Gastrocnemius medialis (tissue), 4 donors: ENCODE measurements around the gene PAX8. TPM values are rescaled to one million over a fixed set of nuclear protein-coding genes. Genes with fewer than 3 reads are reported as not detected.

Experiments used
- ATAC-seq, 2 donors: fragments of 150-250 bp; one replicate each; pipeline ENCODE4 v1.9.1; 2016
- DNase-seq, 2 donors: peaks; one replicate each; pipeline ENCODE4 v3.0.0-alpha.2; 2019
- H3K27ac ChIP-seq, 4 donors: fragments of 200-600 bp; sonication (generic); 1 replicate in 1 of 4; 2 replicates in 3 of 4; pipeline ENCODE4 v1.5.1; 2016 to 2018; ENCODE audit warnings: mild to moderate bottlenecking in 2 of 4, moderate library complexity in 1 of 4
- H3K27me3 ChIP-seq, 3 donors: fragments of 200-600 bp; sonication (generic) in 2 of 3; 1 replicate in 1 of 3; 2 replicates in 2 of 3; pipeline versions ENCODE4 v1.5.1 to v1.6.0; 2016 to 2019; ENCODE audit warnings: mild to moderate bottlenecking in 1 of 3, moderate library complexity in 1 of 3
- H3K36me3 ChIP-seq, 2 donors: fragments of 200-600 bp; sonication (generic) in 1 of 2; one replicate each; pipeline ENCODE4 v1.5.1; 2017 to 2018
- H3K4me1 ChIP-seq, 2 donors: fragments of 200-600 bp; sonication (generic) in 1 of 2; one replicate each; pipeline ENCODE4 v1.5.1; 2016 to 2017; ENCODE audit warnings: mild to moderate bottlenecking in 2 of 2
- H3K4me3 ChIP-seq, 4 donors: fragments of 200-600 bp; sonication (generic) in 3 of 4; 1 replicate in 1 of 4; 2 replicates in 3 of 4; pipeline ENCODE4 v1.5.1; 2016 to 2019; ENCODE audit warnings: mild to moderate bottlenecking in 2 of 4
- H3K9me3 ChIP-seq, 3 donors: fragments of 200-600 bp; sonication (generic) in 2 of 3; 1 replicate in 1 of 3; 2 replicates in 2 of 3; pipeline ENCODE4 v1.5.1; 2016 to 2019
- POLR2A ChIP-seq, 2 donors: fragments of 450-650 bp; IDR thresholded peaks; one replicate each; pipeline ENCODE4 v1.6.1; 2017; ENCODE audit warnings: antibody characterized with exemption in 2 of 2, mild to moderate bottlenecking in 2 of 2, moderate library complexity in 2 of 2
- in situ Hi-C, 4 donors: fragments of 200-750 bp; cut with MboI; loops; one replicate each; pipeline versions ENCODE4 v1.15.0 to v1.8.0; 2017; ENCODE audit warnings: low sequenced_read_pairs in 4 of 4
- intact Hi-C: fragments of 100-400 bp; cut with DNase I; formaldehyde crosslinking; loops from one replicate; pipeline ENCODE4 v1.15.1; 2023; ENCODE audit warnings: low total_unique reads
- total RNA-seq, 4 donors: library from RNA; depleted of rRNA; stranded (reverse); fragments of >200 nt; gene quantifications; one replicate each; pipeline versions ENCODE4 v1.1.0 to v1.2.3, GENCODE V29; 2016
- TF ChIP-seq, protein P1 (sequence below), 5 experiments: fragments of 450-650 bp in 3 of 5; fragments of 200-600 bp in 2 of 5; sonication (generic) in 2 of 5; IDR thresholded peaks in 4 of 5; conservative IDR thresholded peaks in 1 of 5; 1 replicate in 4 of 5; 2 replicates in 1 of 5; pipeline ENCODE4 v1.5.1; 2016 to 2019; ENCODE audit warnings: antibody characterized with exemption in 5 of 5, mild to moderate bottlenecking in 3 of 5, moderate library complexity in 3 of 5

The PAX8 gene
- total RNA-seq, 4 donors from 2014 or later, result 0.27 to 8.7 (median 2.1) TPM

DNA sequence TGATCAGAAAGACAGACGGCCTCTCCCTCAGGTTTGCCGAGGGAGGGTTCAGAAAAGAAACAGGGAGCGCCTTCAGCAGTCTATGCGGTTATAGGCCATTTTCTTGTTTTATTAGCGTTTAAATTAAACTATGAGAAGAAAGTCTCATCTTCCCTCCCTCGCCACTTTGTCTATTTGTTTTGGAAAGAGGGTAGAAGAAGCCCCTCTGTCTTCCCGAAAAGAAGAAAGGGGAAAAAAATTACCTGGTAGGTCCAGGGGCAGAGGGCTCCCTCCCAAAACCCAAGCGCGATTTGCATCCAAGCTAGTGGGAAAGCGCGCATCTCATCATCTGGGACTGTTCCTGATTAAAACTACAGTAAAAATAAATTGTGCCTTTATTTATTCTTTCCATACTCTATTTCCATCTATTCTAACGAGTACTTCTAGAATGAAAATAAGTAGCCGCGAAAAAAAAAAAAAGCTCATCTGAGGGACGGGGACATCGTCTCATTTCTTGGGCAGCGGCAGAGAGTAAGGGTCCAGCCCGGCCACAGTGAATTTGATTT is 2.4 kb downstream of the PAX8 start:
- intact Hi-C loops (no loop called here), in situ Hi-C loops (no loop called here)
- Histone ChIP-seq H3K4me1 (no peaks in the 10 kb centered on the region), H3K27ac (no peak overlapping the region), H3K9me3 (no peaks in the 10 kb centered on the region), H3K4me3 (no peak overlapping the region), H3K36me3 (no peaks in the 10 kb centered on the region), H3K27me3 (peaks cover 28 to 62% (median 55%) of the 10 kb centered on the region in 3 donors)
- DNase-seq (no peak), ATAC-seq (no peak)
- TF ChIP-seq POLR2A (IDR thresholded peaks at IDR 0.05), result no peak
- TF ChIP-seq, protein P1, sequence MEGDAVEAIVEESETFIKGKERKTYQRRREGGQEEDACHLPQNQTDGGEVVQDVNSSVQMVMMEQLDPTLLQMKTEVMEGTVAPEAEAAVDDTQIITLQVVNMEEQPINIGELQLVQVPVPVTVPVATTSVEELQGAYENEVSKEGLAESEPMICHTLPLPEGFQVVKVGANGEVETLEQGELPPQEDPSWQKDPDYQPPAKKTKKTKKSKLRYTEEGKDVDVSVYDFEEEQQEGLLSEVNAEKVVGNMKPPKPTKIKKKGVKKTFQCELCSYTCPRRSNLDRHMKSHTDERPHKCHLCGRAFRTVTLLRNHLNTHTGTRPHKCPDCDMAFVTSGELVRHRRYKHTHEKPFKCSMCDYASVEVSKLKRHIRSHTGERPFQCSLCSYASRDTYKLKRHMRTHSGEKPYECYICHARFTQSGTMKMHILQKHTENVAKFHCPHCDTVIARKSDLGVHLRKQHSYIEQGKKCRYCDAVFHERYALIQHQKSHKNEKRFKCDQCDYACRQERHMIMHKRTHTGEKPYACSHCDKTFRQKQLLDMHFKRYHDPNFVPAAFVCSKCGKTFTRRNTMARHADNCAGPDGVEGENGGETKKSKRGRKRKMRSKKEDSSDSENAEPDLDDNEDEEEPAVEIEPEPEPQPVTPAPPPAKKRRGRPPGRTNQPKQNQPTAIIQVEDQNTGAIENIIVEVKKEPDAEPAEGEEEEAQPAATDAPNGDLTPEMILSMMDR (IDR thresholded peaks at IDR 0.05 in 4 of 5, conservative IDR thresholded peaks at IDR 0.05 in 1 of 5), result no peak

- in situ Hi-C loops (no loop called here), intact Hi-C loops (no loop called here)
- H3K4me1 ChIP-seq, result no peaks in the 10 kb centered on the region
- H3K27me3 ChIP-seq, result peaks cover 28 to 66% (median 55%) of the 10 kb centered on the region in 3 donors
- H3K4me3 ChIP-seq, result no peak overlapping the region
- DNase-seq (no peak), ATAC-seq (no peak)
- H3K27ac ChIP-seq, result no peak overlapping the region
- H3K9me3 ChIP-seq, result no peaks in the 10 kb centered on the region
- TF ChIP-seq, protein P1 (IDR thresholded peaks at IDR 0.05 in 4 of 5, conservative IDR thresholded peaks at IDR 0.05 in 1 of 5), result no peak
- no peak for TF ChIP-seq POLR2A (IDR thresholded peaks at IDR 0.05)
- H3K36me3 ChIP-seq, result no peaks in the 10 kb centered on the region
These were observed 3.0 kb downstream of the PAX8 start for GRCh38 chr2:113275556-113276215.

GRCh38 chr2:113274432-113274831 is 4.3 kb downstream of the PAX8 start:
- peaks cover 28 to 69% (median 55%) of the 10 kb centered on the region in 3 donors for H3K27me3 ChIP-seq
- intact Hi-C loops, result no loop called here
- in situ Hi-C loops, result loop anchor here in 1 of 4 donors (25.0 kb wide), 1 partner anchor 88 kb away; no protein-coding TSS in a partner anchor
- H3K36me3 ChIP-seq, result no peaks in the 10 kb centered on the region
- TF ChIP-seq, protein P1 (IDR thresholded peaks at IDR 0.05 in 4 of 5, conservative IDR thresholded peaks at IDR 0.05 in 1 of 5), result no peak
- TF ChIP-seq POLR2A (IDR thresholded peaks at IDR 0.05), result no peak
- no peak for DNase-seq
- no peaks in the 10 kb centered on the region for H3K4me1 ChIP-seq
- H3K9me3 ChIP-seq, result no peaks in the 10 kb centered on the region
- no peak overlapping the region for H3K27ac ChIP-seq
- no peak overlapping the region for H3K4me3 ChIP-seq
- no peak for ATAC-seq

GRCh38 chr2:113273981-113274380 is 4.7 kb downstream of the PAX8 start:
- H3K4me3 ChIP-seq, result no peak overlapping the region
- H3K9me3 ChIP-seq, result no peaks in the 10 kb centered on the region
- in situ Hi-C loops (loop anchor here in 1 of 4 donors (25.0 kb wide), 1 partner anchor 88 kb away; no protein-coding TSS in a partner anchor), intact Hi-C loops (no loop called here)
- H3K27me3 ChIP-seq, result peaks cover 28 to 69% (median 55%) of the 10 kb centered on the region in 3 donors
- no peak overlapping the region for H3K27ac ChIP-seq
- H3K36me3 ChIP-seq, result no peaks in the 10 kb centered on the region
- ATAC-seq (no peak), DNase-seq (no peak)
- H3K4me1 ChIP-seq, result no peaks in the 10 kb centered on the region
- TF ChIP-seq, protein P1 (IDR thresholded peaks at IDR 0.05 in 4 of 5, conservative IDR thresholded peaks at IDR 0.05 in 1 of 5), result no peak
- no peak for TF ChIP-seq POLR2A (IDR thresholded peaks at IDR 0.05)
